ENCODE results near the gene FHIT.

The FHIT gene

DNA sequence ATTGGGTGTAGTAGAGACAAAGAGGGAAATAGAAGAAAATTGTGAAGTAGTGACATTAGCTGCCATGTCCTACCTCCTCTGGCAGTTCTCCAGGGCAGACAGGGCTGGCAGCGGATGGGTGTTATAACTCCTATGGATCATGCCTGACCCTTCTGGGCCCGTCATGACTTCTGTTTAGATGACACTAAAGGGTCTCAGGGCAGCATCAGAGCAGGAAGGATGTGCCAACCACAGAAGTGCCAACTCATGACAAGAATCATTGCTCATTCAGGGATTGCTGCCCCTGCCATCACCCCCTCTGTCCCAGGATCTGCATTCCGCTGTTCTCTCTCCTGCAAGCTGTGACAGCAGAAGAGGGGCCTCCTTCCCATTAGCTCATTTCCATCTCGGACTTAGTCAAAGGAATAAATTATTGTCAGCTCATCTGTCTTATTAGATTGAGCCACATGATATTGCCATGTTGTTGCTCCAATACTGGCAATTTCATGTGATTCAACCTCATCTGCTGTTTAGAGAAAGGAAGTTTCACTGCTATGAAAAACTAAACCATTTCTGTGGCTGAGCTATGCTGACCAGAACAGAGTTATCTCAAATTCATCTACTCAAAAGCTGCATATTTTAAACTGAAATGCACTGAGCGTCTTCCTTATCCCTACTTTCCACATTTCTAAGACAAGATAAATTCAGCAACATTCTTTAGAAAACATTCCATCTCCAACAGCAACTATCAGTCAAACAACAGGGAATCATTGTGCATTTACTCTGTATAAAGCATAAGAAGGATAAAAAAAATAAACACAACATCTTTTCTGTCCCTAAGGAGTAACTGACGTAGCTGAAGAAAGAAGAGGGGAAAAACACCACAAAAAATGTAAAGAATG, 271.6 kb downstream of the FHIT start:
- DNase-seq = no peak
- H3K4me1 ChIP-seq = no peaks in the 10 kb centered on the region
- no peaks in the 10 kb centered on the region for H3K36me3 ChIP-seq
- no peak overlapping the region for H3K4me3 ChIP-seq (ENCODE audit: low read depth, low read length)
- no peaks in the 10 kb centered on the region for H3K9me3 ChIP-seq
- TF ChIP-seq CTCF (IDR thresholded peaks at IDR 0.05; ENCODE audit: low read depth, low read length) = no peak
- H3K27me3 ChIP-seq = no peaks in the 10 kb centered on the region

DNA sequence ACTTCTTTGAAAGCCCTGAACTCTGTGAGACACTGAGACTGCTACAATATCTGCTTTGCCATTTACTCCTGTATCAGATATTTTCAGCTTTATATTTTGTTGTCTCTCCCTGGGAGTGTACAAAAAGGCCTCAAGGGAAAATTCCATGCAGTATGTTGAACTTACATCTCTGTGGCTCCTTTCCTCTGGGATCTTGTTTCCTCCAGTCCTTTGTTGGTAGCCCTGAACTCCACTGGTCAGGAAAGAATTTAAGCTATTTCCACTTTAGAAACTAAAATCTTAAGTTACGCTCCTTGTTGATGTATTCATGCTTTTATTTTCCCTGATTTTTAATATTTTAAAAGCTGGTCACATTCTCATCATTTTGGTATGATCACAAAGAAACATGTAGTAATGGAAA, 277.9 kb downstream of the FHIT start:
- Histone ChIP-seq H3K27me3 (no peaks in the 10 kb centered on the region), H3K9me3 (no peaks in the 10 kb centered on the region), H3K4me3 (ENCODE audit: low read depth, low read length) (no peak overlapping the region), H3K4me1 (no peaks in the 10 kb centered on the region), H3K36me3 (no peaks in the 10 kb centered on the region)
- TF ChIP-seq CTCF (IDR thresholded peaks at IDR 0.05; ENCODE audit: low read depth, low read length) = no peak
- DNase-seq = no peak

DNA sequence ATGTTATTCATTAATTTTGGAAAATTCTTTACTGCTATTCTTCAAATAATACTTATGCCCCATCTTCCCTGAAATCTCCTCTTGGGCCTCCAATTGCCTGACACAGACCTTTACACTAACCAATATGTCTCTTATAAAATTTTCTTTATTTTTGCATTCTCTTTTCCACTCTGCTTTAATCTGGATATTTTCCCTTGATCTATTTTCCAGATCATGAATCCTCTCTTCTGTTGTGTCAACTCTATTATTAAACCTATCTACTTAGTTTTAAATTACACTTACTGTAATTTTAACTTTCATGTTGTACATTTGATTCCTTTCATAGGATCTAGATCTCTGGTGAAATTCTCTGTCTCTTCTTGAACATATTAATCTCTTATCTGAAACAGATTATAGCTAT, 278.7 kb downstream of the FHIT start:
- H3K4me1 ChIP-seq = no peaks in the 10 kb centered on the region
- no peaks in the 10 kb centered on the region for H3K27me3 ChIP-seq
- no peaks in the 10 kb centered on the region for H3K36me3 ChIP-seq
- TF ChIP-seq CTCF (IDR thresholded peaks at IDR 0.05; ENCODE audit: low read depth, low read length) = no peak
- no peaks in the 10 kb centered on the region for H3K9me3 ChIP-seq
- no peak for DNase-seq
- H3K4me3 ChIP-seq (ENCODE audit: low read depth, low read length) = no peak overlapping the region

DNA sequence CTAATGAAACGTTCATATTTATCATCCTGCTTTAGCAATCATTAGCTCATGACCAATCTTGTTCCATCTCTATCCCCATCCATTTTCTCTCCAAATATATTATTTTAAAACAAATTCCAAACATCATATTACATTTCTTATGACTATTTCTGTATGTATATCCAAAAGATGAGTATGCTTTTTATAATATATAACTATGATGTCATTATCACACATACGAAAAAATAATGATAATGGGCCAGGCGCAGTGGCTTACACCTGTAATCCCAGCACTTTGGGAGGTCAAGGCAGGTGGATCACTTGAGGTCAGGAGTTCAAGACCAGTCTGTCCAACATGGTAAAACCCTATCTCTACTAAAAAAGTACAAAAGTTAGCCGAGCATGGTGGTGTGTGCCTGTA, 280.4 kb downstream of the FHIT start:
- TF ChIP-seq CTCF (IDR thresholded peaks at IDR 0.05; ENCODE audit: low read depth, low read length) = no peak
- Histone ChIP-seq H3K4me3 (ENCODE audit: low read depth, low read length) (no peak overlapping the region), H3K27me3 (no peaks in the 10 kb centered on the region), H3K9me3 (no peaks in the 10 kb centered on the region), H3K36me3 (no peaks in the 10 kb centered on the region), H3K4me1 (no peaks in the 10 kb centered on the region)
- DNase-seq = no peak

DNA sequence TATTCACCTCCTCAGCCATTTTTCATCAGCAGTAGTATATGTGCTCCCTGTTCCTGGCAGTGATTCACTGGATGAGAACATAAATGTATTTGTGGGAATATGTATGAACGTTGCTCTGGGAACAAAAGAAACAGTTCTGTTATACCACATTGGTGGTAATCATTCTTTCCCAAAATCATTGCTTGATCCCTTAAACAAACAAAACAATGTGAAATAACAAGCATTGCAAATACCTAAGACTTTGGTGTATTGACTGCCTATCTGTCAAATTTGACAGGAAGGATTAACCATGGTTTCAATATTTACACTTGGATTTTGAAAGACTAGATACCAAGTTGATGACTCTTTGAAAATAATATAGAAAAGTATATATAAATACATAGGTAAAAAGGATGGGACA, 284.1 kb downstream of the FHIT start:
- no peak for DNase-seq
- TF ChIP-seq CTCF (IDR thresholded peaks at IDR 0.05; ENCODE audit: low read depth, low read length) = no peak
- H3K36me3 ChIP-seq = no peaks in the 10 kb centered on the region

DNA sequence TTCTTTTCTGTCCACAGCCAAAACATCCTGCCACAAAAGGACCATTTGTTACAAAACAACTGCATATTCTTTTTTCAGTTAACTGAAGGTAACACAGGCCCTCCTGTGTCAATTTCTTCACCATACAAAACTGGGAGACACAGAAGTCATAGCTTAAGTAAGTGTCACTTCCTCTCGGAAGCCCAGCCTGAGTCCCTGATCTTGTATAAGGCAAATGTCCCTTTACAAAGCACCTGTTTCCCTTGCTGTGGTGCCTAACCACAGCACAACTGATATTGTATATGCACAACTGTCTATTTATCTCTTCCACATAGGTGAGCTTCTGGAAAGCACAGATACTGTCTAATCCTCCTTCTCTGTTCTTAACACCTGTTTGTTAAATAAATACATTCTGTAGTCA, 293.7 kb downstream of the FHIT start:
- no peaks in the 10 kb centered on the region for H3K4me1 ChIP-seq
- no peak for DNase-seq
- H3K9me3 ChIP-seq = no peaks in the 10 kb centered on the region
- no peak for TF ChIP-seq CTCF (IDR thresholded peaks at IDR 0.05; ENCODE audit: low read depth, low read length)
- H3K36me3 ChIP-seq = no peaks in the 10 kb centered on the region
- H3K4me3 ChIP-seq (ENCODE audit: low read depth, low read length) = no peak overlapping the region
- no peaks in the 10 kb centered on the region for H3K27me3 ChIP-seq

More for the DNA sequence above, 284.1 kb downstream of the FHIT start:
- Histone ChIP-seq H3K9me3 (no peaks in the 10 kb centered on the region), H3K27me3 (no peaks in the 10 kb centered on the region), H3K4me3 (ENCODE audit: low read depth, low read length) (no peak overlapping the region), H3K4me1 (no peaks in the 10 kb centered on the region)
